ENCODE measurements around the gene ADRA2A.

The ADRA2A gene

GRCh38 chr10:111076682-111077478, at the start of gene ADRA2A (continued):
- TF ChIP-seq ZNF654 (tag by site-specific recombination; IDR thresholded peaks at IDR 0.05; ENCODE audit: low read depth) = no peak
- no peak for TF ChIP-seq ZNF404 (tag by site-specific recombination; IDR thresholded peaks at IDR 0.05)
- TF ChIP-seq OVOL3 (tag by site-specific recombination; IDR thresholded peaks at IDR 0.05) = no peak
- TF ChIP-seq TCF7L2 (IDR thresholded peaks at IDR 0.05; ENCODE audit: borderline replicate concordance, low read depth, low read length) = no peak
- TF ChIP-seq ZNF555 (tag by site-specific recombination; conservative IDR thresholded peaks at IDR 0.05) = no peak
- TF ChIP-seq ZNF580 (tag by site-specific recombination; IDR thresholded peaks at IDR 0.05) = no peak
- TF ChIP-seq TRIM28 (IDR thresholded peaks at IDR 0.05; ENCODE audit: borderline replicate concordance, low read length) = no peak
- TF ChIP-seq ZBTB48 (tag by site-specific recombination; IDR thresholded peaks at IDR 0.05) = no peak
- no peak for TF ChIP-seq ZSCAN18 (tag by site-specific recombination; IDR thresholded peaks at IDR 0.05)
- 0 out of 2 replicates have a peak, but pooled peaks have one; percentile 43 for TF ChIP-seq KLF16 (tag by site-specific recombination; IDR thresholded peaks at IDR 0.05)
- 0 out of 2 replicates have a peak, but pooled peaks have one; percentile 62 for TF ChIP-seq ZXDB (tag by site-specific recombination; IDR thresholded peaks at IDR 0.05)
- TF ChIP-seq ZNF513 (tag by site-specific recombination; IDR thresholded peaks at IDR 0.05) = no peak
- no peak for TF ChIP-seq ZNF501 (tag by site-specific recombination; IDR thresholded peaks at IDR 0.05)
- TF ChIP-seq PRDM4 (tag by site-specific recombination; IDR thresholded peaks at IDR 0.05) = no peak
- no peak for TF ChIP-seq ZNF311 (tag by site-specific recombination; IDR thresholded peaks at IDR 0.05; ENCODE audit: borderline replicate concordance)
- no peak; the same call in 1 of the 2 replicates for TF ChIP-seq WT1 (tag by site-specific recombination; IDR thresholded peaks at IDR 0.05)
- TF ChIP-seq ZNF530 (tag by site-specific recombination; IDR thresholded peaks at IDR 0.05; ENCODE audit: low read depth) = no peak
- TF ChIP-seq ZNF416 (tag by site-specific recombination; IDR thresholded peaks at IDR 0.05) = no peak
- TF ChIP-seq INSM2 (tag by site-specific recombination; IDR thresholded peaks at IDR 0.05) = no peak
- no peak for TF ChIP-seq ZNF362 (tag by site-specific recombination; IDR thresholded peaks at IDR 0.05)
- no peak for TF ChIP-seq ZNF561 (tag by site-specific recombination; IDR thresholded peaks at IDR 0.05; ENCODE audit: borderline replicate concordance)
- no peak for TF ChIP-seq ZNF16 (tag by site-specific recombination; IDR thresholded peaks at IDR 0.05; ENCODE audit: low read depth)
- no peak for TF ChIP-seq KLF17 (tag by site-specific recombination; IDR thresholded peaks at IDR 0.05)
- TF ChIP-seq SP3 (tag by site-specific recombination; IDR thresholded peaks at IDR 0.05) = peak; percentile 59
- no peak for TF ChIP-seq ZSCAN4 (tag by site-specific recombination; IDR thresholded peaks at IDR 0.05)
- TF ChIP-seq ZFP37 (tag by site-specific recombination; IDR thresholded peaks at IDR 0.05) = no peak
- no peak for TF ChIP-seq ZNF391 (tag by site-specific recombination; IDR thresholded peaks at IDR 0.05; ENCODE audit: borderline replicate concordance, low read depth)
- no peak for TF ChIP-seq KLF9 (tag by site-specific recombination; IDR thresholded peaks at IDR 0.05; ENCODE audit: low read depth)
- no peak for TF ChIP-seq ZNF830 (tag by site-specific recombination; IDR thresholded peaks at IDR 0.05; ENCODE audit: low read depth)

All from HEK293 (cell line).